CD4-positive, alpha-beta T cell (primary cell): ENCODE data around the gene TENM4. TPM values are rescaled to one million over a fixed set of nuclear protein-coding genes. Genes with fewer than 3 reads are reported as not detected.

Source experiments
- ATAC-seq: fragments of 200-7000 bp; cut with Tn5 transposase; one replicate; pipeline ENCODE4 v1.10.0; 2022; ENCODE audit warnings: mild to moderate bottlenecking; ENCODE audit not compliant: poor library complexity
- CTCF ChIA-PET: fragments of 350-600 bp; sonication (Branson Sonifier 250); formaldehyde crosslinking; loops from one replicate; lab custom pipeline; 2021; ENCODE audit warnings: antibody characterized with exemption, inconsistent platforms; lab: Charles Lee
- POLR2A ChIA-PET: fragments of 350-600 bp; sonication (Branson Sonifier 250); formaldehyde crosslinking; loops from one replicate; lab custom pipeline; 2021; ENCODE audit warnings: antibody characterized with exemption, inconsistent platforms; lab: Charles Lee
- DNase-seq, 14 experiments: peaks; one replicate each; pipeline ENCODE4 v3.0.0-alpha.2; 2013 to 2020; ENCODE audit warnings: mixed read lengths in 2 of 14
- H3K27ac ChIP-seq, 2 donors: one replicate each; pipeline versions ENCODE4 v1.5.1 to v1.7.0; 2013; ENCODE audit warnings: low read length in 2 of 2, low read depth in 1 of 2, mild to moderate bottlenecking in 1 of 2
- H3K27me3 ChIP-seq, 2 experiments: 1 replicate in 1 of 2; 2 replicates in 1 of 2; pipeline versions ENCODE4 v1.6.1 to v1.7.0; 2013; ENCODE audit warnings: low read length in 2 of 2, control low read depth in 1 of 2, mild to moderate bottlenecking in 1 of 2, moderate library complexity in 1 of 2; ENCODE audit not compliant: insufficient read depth in 2 of 2, control insufficient read depth in 1 of 2
- H3K36me3 ChIP-seq: one replicate; pipeline ENCODE4 v1.6.1; 2013; ENCODE audit warnings: low read length, control low read depth; ENCODE audit not compliant: insufficient read depth
- H3K4me1 ChIP-seq: one replicate; pipeline ENCODE4 v1.6.1; 2013; ENCODE audit warnings: low read length, control low read depth; ENCODE audit not compliant: insufficient read depth
- H3K4me3 ChIP-seq: one replicate; pipeline ENCODE4 v1.5.1; 2013; ENCODE audit warnings: mild to moderate bottlenecking, low read length, moderate library complexity
- H3K9me3 ChIP-seq, 2 experiments: 1 replicate in 1 of 2; 2 replicates in 1 of 2; pipeline versions ENCODE4 v1.6.1 to v1.7.0; 2013; ENCODE audit warnings: low read length in 2 of 2, mild to moderate bottlenecking in 2 of 2, control low read depth in 1 of 2, moderate library complexity in 1 of 2; ENCODE audit not compliant: control insufficient read depth in 1 of 2, insufficient read depth in 1 of 2
- H3K27ac Mint-ChIP-seq: one replicate; pipeline ENCODE4 v1.8.0; 2020; ENCODE audit warnings: mixed read lengths
- H3K27me3 Mint-ChIP-seq: one replicate; pipeline ENCODE4 v1.8.0; 2021; ENCODE audit warnings: mixed read lengths
- H3K36me3 Mint-ChIP-seq: one replicate; pipeline ENCODE4 v1.8.0; 2021; ENCODE audit warnings: low read depth, mixed read lengths
- H3K4me1 Mint-ChIP-seq: one replicate; pipeline ENCODE4 v1.8.0; 2021; ENCODE audit warnings: low read depth, mixed read lengths
- H3K4me3 Mint-ChIP-seq: one replicate; pipeline ENCODE4 v1.8.0; 2020; ENCODE audit warnings: mild to moderate bottlenecking, mixed read lengths
- H3K9me3 Mint-ChIP-seq: one replicate; pipeline ENCODE4 v1.8.0; 2020; ENCODE audit warnings: mixed read lengths
- intact Hi-C, 2 experiments: fragments of 100-400 bp; cut with DNase I in 1 of 2; cut with micrococcal nuclease in 1 of 2; formaldehyde crosslinking; loops; one replicate each; pipeline versions ENCODE4 v1.15.1 to v1.9.0; 2023 to 2025; cut with DNase I, micrococcal nuclease
- total RNA-seq, 174 experiments: library from RNA in 2 of 174; stranded (reverse) in 2 of 174; gene quantifications; one replicate each; pipeline ENCODE4 v1.2.3 and lab custom pipeline; 2021 to 2026
- TF ChIP-seq, protein P1 (sequence below): fragments of 200-600 bp; IDR thresholded peaks from one replicate; pipeline ENCODE4 v1.8.0; 2022; ENCODE audit warnings: antibody characterized with exemption, mild to moderate bottlenecking

Gene TENM4
- total RNA-seq, 2 experiments from 2014 or later, result 0.22 to 0.31 TPM

DNA sequence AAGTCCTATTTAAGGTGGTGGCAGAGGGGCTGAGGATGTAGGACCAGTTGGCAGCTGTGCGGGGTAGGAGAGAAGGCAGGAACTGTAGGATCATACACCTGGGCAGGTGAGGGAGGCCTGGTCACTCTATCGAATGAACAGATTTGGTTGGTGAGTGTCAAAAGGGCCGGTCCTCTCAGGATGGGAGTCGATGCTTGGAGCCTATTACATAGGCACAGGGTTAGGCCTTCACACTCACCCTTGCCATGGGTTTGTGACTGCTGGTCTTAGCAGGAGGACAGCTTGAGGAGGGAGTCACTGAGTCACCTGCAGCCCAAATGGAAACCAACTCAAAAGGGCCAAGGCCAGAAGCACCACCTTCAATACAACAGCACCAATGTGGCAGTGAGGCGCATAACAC lies 786.0 kb downstream of the TENM4 start:
- H3K4me1 Mint-ChIP-seq, result no peaks in the 10 kb centered on the region
- Histone ChIP-seq H3K9me3 (no peaks in the 10 kb centered on the region), H3K4me3 (no peak overlapping the region), H3K36me3 (no peaks in the 10 kb centered on the region), H3K27ac (no peak overlapping the region), H3K27me3 (no peaks in the 10 kb centered on the region), H3K4me1 (no peaks in the 10 kb centered on the region)
- no peaks in the 10 kb centered on the region for H3K36me3 Mint-ChIP-seq
- H3K27ac Mint-ChIP-seq, result no peak overlapping the region
- H3K27me3 Mint-ChIP-seq, result peaks cover 4% of the 10 kb centered on the region
- DNase-seq, result no peak
- no peak overlapping the region for H3K4me3 Mint-ChIP-seq
- no peaks in the 10 kb centered on the region for H3K9me3 Mint-ChIP-seq
- TF ChIP-seq, protein P1, sequence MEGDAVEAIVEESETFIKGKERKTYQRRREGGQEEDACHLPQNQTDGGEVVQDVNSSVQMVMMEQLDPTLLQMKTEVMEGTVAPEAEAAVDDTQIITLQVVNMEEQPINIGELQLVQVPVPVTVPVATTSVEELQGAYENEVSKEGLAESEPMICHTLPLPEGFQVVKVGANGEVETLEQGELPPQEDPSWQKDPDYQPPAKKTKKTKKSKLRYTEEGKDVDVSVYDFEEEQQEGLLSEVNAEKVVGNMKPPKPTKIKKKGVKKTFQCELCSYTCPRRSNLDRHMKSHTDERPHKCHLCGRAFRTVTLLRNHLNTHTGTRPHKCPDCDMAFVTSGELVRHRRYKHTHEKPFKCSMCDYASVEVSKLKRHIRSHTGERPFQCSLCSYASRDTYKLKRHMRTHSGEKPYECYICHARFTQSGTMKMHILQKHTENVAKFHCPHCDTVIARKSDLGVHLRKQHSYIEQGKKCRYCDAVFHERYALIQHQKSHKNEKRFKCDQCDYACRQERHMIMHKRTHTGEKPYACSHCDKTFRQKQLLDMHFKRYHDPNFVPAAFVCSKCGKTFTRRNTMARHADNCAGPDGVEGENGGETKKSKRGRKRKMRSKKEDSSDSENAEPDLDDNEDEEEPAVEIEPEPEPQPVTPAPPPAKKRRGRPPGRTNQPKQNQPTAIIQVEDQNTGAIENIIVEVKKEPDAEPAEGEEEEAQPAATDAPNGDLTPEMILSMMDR, result no peak
- intact Hi-C loops, result no loop called here
- CTCF ChIA-PET, result no interaction called here
- POLR2A ChIA-PET, result no interaction called here
- no peak for ATAC-seq

DNA sequence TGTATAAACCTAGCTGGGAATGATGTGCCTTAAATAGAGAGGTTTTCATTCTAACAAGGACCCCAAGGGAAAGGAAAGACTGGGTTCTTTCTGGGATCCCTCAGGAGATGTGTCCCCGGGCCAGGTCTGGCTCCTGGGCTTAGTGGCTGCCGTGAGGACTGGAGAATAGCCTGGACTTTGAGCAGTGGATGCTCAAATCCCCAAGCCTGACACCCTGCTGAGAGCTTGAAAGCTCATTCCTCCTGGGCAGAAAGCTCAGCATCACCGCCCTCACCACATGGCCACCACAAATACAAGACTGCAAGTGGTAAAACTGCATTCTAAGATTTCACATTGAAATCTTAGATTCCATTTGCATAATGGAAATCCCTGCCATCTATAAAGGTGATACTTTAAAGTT lies 786.8 kb downstream of the TENM4 start:
- intact Hi-C loops, result no loop called here
- Mint-ChIP-seq H3K9me3 (no peaks in the 10 kb centered on the region), H3K4me1 (no peaks in the 10 kb centered on the region), H3K27ac (no peak overlapping the region), H3K4me3 (no peak overlapping the region), H3K36me3 (no peaks in the 10 kb centered on the region), H3K27me3 (peaks cover 4% of the 10 kb centered on the region)
- CTCF ChIA-PET, result no interaction called here
- no peak for DNase-seq
- H3K27ac ChIP-seq, result no peak overlapping the region
- POLR2A ChIA-PET, result no interaction called here
- H3K4me1 ChIP-seq, result no peaks in the 10 kb centered on the region
- no peak for ATAC-seq
- no peaks in the 10 kb centered on the region for H3K36me3 ChIP-seq
- H3K9me3 ChIP-seq, result no peaks in the 10 kb centered on the region
- H3K4me3 ChIP-seq, result no peak overlapping the region
- TF ChIP-seq, protein P1, result no peak
- H3K27me3 ChIP-seq, result no peaks in the 10 kb centered on the region

DNA sequence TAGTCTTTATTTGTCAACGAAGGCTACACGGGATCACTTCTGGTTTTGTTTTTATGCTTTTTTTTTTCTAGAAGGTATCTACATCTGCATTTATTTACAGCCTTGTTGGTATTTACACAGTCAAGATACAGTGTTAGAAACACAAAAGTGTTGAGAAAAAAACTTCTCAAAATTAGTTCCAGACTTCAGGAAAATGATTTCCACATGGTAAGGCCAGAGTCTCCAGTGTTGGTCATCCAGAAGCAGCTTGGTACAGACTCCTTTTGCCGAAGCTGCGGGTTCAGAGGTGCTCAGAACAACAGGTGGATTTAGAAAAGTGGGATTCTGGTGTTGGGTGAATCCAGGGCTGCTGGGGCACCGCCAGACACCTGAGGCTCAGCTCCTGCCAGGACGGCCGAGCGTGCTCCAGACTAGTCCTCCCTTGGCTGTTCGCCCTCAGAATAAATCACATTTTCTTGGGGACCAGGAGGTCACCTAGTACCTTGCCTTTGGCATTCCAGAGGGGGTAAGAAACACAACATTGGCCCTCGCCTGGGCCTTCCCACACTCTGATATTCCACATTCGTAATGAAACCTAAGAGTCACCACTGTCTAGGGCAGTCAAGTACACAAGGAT lies 787.4 kb downstream of the TENM4 start:
- no peaks in the 10 kb centered on the region for H3K27me3 ChIP-seq
- TF ChIP-seq, protein P1, result no peak
- H3K27me3 Mint-ChIP-seq, result peaks cover 11% of the 10 kb centered on the region
- no peaks in the 10 kb centered on the region for H3K4me1 Mint-ChIP-seq
- intact Hi-C loops, result no loop called here
- H3K36me3 Mint-ChIP-seq, result no peaks in the 10 kb centered on the region
- ChIA-PET CTCF (no interaction called here), POLR2A (no interaction called here)
- H3K4me3 ChIP-seq, result no peak overlapping the region
- no peak overlapping the region for H3K4me3 Mint-ChIP-seq
- H3K27ac ChIP-seq, result no peak overlapping the region
- no peaks in the 10 kb centered on the region for H3K36me3 ChIP-seq
- DNase-seq, result no peak
- no peaks in the 10 kb centered on the region for H3K9me3 Mint-ChIP-seq
- no peaks in the 10 kb centered on the region for H3K9me3 ChIP-seq
- no peaks in the 10 kb centered on the region for H3K4me1 ChIP-seq
- no peak overlapping the region for H3K27ac Mint-ChIP-seq
- no peak for ATAC-seq
